NCI-H82 (cell line): ENCODE data around the gene FXYD6.
"Not testable (repeated sequence)": the region's sequence is repeated elsewhere in the genome, so short reads cannot be mapped to it uniquely, and the experiment has no call there.

ENCODE experiments used
- DNase-seq: peaks from one replicate; lab custom pipeline; 2025; lab: John Stamatoyannopoulos, UW

FXYD6 gene, protein sequence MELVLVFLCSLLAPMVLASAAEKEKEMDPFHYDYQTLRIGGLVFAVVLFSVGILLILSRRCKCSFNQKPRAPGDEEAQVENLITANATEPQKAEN

DNA sequence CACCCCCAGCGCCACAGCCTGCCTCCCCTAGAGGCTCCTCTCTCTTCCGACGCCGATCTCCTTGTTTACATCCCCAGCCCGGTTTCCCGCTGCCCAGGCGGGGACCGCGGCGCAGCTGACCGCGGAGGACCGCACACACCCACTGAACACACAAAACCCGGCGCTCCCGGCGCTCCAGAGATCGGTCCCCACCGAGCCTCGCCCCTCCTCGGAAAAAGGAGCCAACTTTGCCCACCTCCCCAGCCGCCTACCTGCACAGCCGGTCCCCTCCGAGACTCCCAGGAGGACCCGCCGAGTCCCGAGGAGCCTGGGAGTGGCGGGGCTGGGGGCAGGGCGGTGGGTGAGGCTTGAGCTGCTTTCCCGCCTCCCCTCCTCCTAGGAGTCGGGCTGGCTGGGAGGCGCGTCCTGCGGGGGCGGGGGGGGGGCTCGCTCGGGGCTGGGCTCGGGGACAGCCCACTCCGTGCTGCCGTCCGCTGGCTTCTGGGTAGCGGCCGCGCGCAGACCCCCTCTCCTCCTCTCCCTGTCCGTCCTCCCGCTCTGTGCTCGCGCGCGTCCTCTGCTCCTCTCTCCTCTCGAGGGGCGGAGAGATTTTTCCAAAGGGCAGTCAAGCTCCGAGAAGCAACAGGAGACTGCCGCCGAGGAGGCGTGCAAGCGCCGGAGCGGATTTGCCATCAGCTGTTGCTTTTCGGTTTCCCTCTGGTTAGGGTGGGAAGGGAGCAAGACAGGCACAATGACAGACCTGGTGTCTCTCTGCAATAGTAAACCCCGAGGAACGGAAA, at the start of gene FXYD6:
Gene FXYD6 (minus strand): TSS at position 318 of the 779 bp plus-strand sequence. CDS start 33,882 bp downstream, outside the sequence.
- peak; percentile 89 for DNase-seq

GRCh38 chr11:117926166-117926565, 49.7 kb upstream of the FXYD6 start:
- not testable (repeated sequence) for DNase-seq

- DNase-seq, result no peak
These were observed 48.9 kb upstream of the FXYD6 start for GRCh38 chr11:117925198-117925925.

DNA sequence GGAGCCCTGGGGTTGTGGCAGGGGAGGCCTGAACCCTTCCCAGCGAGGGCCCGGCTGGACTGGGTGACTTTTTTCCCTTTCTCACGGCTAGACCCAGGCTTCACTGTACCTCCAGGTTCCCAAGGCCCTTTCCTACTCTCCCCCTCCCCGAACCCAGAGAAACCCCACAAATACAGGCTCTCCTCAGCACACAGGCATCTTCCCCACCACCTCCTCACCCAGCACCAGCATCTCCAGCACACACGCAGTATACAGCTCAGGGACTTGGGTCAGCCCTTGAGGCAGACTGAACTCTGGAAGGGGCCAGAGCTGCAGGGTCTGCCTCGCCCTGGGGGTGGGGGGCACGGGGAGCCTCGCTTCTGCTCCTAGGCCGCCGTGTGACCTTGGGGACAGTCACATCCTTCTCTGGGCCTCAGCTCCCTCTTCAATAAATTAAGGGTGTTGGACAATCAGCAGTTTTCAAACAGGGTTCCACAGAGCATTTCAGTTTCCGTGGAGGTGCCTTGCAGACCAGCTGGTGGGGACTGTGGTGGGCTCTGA, 48.2 kb upstream of the FXYD6 start:
- DNase-seq, result no peak

- DNase-seq, result no peak
These were observed 47.3 kb upstream of the FXYD6 start for GRCh38 chr11:117923773-117924172.

GRCh38 chr11:117923275-117923674, 46.8 kb upstream of the FXYD6 start:
- DNase-seq, result no peak

DNA sequence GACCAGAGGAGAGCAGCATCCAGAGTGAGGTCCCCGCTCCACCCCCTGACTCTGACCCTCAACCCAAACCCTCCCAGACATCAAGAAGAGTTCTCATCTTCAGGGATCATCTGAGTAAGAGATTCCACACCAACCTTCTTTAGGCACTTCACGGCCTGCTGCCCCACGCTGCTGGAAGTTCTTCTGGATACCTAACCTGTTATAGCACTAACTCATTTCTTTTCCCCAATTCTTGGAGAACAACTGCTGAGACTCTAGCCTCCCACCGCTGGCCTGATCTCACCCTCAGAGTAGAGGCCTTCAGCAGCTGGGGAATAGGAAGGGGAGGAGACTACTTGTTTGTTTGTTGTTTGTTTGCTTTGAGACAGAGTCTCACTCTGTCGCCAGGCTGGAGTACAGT, 45.4 kb upstream of the FXYD6 start:
- no peak for DNase-seq

DNA sequence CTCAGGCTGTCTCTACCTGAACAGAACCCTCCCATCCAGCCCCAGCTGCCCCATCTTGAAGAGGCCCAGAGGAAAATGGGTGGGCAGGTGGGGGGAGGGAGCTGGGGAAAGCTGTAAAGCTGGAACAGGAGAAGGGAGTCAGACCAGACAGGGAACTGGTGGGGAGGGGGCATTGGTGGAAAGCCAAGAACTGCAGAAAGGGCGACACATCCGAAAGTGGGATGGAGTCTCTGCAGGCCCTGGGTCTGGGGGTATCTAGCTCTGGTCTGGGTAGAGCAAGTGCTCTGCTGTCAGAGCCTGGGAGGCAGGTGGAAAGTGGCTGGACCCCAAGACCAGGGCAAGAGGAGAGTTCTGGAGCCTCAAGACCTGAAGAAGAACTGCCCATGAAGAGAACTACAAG, 45.0 kb upstream of the FXYD6 start:
- DNase-seq, result no peak

DNA sequence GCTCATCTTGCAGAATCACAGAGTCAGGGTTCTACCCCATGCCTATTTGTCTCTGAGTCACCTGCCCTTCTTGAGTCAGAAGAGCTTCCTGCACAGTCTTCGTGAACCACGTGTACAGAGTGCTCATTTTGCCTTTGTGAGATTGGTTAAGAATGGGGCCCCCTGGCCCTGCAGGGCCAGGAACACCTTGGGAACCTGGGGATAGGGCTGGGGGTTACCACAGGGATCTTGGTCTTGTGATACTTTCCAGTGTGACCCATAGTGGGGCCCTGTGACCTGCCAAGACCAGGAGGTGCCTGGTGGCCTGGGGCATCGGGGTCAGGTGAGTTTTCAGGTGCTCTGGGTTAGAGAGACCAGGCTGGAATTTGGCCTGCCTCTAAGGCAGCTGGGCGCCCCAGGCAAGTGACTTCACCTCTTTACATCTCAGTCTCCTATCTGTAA, 43.3 kb upstream of the FXYD6 start:
- DNase-seq, result no peak

- no peak for DNase-seq
These were observed 42.9 kb upstream of the FXYD6 start for GRCh38 chr11:117919341-117919740.

- no peak for DNase-seq
These were observed 42.2 kb upstream of the FXYD6 start for GRCh38 chr11:117918366-117919255.

DNA sequence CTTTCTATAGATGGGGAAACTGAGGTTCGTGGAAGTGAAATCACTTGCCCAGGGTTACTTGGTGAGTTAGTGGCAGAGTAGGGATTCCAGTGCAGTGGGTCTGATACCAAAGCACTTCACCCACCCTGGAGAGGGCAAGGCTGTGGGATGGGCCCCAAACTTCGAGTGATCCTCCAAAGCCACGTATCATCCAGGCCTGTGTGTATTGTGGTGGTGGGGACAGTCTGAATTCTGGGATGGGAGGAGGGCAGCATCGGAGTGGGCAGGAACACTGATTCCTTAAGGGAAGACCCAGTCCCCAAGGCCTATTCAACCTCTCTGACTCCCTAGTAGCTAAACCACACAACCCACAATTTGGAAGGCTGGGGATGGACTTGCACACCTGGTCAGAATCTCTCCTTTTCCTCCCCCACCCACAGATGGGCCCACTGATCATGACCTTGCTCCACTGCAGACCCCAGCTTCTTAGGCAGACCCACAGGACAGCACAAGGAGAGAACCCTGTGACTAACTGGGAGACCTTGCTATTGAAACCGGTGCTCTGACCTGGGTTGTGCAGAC, 41.2 kb upstream of the FXYD6 start:
- no peak for DNase-seq

- no peak for DNase-seq
These were observed 40.5 kb upstream of the FXYD6 start for GRCh38 chr11:117916956-117917355.

DNA sequence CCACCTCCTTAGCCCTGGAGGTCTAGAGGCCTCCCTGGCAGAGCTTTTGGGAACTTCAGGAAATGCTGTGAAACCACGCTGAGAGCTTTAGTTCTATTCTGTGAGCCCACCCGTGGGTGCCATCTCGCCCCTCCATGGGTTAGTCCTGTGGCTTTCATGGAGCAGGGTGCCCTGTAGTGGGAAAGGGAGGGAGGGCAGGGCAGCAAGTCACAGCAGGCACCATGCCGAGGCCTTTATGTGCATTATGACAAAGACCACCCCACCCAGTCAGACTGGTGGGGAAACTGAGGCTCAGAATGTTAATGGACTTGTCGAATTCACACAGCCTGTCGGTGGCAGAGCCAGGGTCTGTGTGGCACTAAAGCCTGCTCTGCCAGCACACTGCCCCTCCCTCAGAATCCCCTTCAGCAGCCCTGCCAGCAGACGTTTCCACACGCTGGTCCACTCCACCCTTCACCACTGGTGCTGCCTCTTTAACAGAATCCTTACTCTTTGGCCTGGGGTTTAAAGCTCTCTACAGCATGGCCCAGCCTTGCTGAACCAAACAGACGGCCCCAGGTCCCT, 39.3 kb upstream of the FXYD6 start:
- no peak for DNase-seq

- peak; percentile 78 for DNase-seq
These were observed 38.6 kb upstream of the FXYD6 start for GRCh38 chr11:117914991-117915618.

DNA sequence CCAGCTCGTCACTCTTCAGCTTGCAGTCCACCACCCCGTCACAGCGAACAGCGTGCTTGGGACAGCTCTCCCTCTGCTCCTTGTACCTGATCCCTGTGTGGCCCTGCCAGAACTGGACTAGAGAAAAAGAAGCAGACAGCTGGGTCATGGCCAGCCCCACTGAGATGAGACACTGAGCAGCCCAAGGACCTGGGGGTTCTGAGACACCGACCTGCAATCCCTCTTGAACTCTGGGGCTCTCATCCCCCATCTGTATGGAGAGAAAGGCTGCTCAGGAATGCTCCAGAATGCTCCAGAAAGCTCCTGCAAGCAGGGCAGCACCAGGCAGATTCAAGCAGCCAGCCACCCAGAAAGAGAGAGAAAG, 37.9 kb upstream of the FXYD6 start:
- DNase-seq, result no peak

DNA sequence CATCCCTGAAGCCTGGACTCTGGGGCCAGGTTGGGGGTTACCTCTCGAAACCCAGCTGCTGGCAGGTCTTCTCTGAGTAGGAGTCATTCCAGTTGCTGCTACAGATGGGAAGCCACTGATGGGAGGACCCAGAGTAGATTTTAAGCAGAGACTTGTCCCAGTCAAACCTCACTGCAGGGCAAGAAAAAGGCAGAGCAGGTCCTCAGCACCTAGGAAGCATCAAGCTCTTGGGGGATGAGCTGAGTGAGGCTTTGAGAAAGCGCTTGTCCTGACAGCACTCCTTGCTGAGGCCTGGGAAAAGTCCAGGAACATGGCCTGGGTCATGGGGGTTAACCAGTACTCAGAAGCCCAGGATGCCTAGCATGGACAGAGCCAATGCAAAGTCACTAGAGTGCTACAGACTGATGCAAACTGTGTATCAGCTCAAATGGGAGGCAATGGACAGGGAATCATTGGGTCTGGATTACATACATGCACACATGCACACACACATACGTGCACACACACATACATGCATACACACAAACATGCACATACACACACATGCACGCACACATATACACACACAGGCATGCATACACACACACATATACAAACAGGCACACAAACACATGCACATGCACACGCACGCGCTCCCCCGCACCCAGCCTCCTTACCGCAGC, 37.4 kb upstream of the FXYD6 start:
- no peak for DNase-seq

DNA sequence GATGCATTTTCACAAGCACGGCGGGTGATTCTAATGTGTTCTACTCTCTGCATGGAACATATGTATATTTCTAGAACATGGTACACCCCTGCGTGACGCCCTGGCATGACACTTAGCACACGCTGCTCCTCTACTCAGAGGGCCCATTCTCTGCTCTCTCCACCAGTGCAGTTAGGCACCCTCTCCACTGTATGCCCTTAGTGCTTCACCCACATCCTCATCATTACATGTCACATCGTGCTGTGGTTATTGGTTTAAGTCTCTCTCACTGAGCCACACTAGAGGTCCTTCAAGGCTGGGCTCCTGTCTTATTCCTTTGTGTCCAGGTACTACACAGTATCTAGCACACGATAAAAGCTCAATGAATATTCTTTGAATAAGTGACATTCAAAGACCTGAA, 36.0 kb upstream of the FXYD6 start:
- DNase-seq, result no peak

DNA sequence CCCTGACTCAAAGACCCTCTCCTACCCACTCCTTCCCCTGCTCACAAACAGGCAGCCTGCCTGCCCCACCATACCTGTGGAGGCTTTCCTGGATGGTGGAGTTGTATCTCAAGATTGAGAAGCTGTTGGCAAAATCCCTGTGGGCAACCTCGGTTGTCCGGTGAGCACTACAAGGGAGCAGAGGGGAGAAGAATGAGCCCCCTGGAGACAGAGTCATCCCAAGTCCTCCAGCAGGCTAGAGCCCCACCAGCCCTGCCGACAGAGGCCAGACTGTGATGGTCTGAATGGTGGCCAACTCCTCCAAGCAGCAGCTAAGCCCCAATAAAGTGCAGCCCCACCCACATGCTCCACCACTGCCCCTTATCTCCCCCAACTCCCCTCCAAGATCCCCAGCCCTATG, 35.2 kb upstream of the FXYD6 start:
- no peak for DNase-seq

DNA sequence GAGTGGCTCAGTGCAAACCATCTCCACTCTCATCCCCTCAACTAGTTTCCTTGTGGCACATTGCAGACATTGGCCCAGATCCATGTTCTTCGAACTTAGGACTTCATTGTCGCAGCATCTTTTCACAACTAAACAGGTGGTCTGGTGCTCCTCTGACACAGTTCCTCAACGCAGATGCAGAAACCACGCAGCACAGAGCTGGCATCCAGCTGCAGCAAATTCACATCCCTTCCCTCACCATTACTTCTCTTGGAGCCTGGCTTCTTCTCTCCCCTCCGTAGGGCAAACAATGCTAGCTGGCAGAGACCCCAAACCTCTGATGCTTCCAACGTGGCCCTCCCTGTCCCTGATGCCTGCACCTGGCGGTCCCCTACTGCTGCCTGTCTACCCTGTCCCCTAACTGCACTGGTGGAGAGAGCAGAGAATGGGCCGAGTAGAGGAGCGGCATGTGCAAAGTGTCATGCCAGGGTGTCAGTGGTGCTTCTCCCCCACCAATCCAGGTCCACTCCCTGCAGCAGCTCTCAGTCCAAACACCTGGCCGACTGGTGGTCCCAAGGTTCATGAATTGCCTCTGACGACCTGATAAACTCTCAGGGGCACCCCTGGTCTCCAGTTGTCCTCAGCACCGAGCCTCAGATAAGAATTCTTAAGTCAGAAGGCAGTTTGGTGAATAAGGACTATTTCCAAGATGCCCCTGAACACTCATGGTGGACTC, 34.6 kb upstream of the FXYD6 start:
- DNase-seq, result no peak
